AG09309 (cell line): ENCODE data around the gene HESX1.

Experiments
- DNase-seq: peaks from one replicate; pipeline ENCODE4 v3.0.0-alpha.2; 2010; ENCODE audit warnings: low read depth
- H3K4me3 ChIP-seq: 2 replicates; pipeline ENCODE4 v1.5.1; 2011; ENCODE audit warnings: mild to moderate bottlenecking, low read depth, low read length, moderate library complexity; ENCODE audit not compliant: control insufficient read depth
- TF ChIP-seq, protein P1 (sequence below): IDR thresholded peaks from 2 replicates; pipeline ENCODE4 v1.5.1; 2011; ENCODE audit warnings: mild to moderate bottlenecking, low read depth, low read length, inconsistent platforms; ENCODE audit not compliant: insufficient read depth, control insufficient read depth; ENCODE audit errors: missing control alignments

HESX1 gene

DNA sequence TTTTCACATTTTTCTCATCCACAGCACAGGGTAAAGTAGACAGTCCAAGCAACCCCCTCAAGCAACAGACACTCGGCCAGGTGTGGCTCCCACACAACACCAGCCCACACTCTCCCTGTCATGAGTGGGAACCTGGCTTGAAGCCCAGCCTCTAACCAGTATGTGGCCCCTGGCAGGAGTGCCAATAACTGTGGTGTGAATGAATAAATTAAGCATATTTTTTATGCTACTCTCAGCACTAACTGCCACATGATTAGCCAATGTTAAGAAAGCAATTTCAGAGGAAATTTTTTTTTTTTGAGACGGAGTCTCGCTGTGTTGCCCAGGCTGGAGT, 44.5 kb downstream of the HESX1 start:
- TF ChIP-seq, protein P1, sequence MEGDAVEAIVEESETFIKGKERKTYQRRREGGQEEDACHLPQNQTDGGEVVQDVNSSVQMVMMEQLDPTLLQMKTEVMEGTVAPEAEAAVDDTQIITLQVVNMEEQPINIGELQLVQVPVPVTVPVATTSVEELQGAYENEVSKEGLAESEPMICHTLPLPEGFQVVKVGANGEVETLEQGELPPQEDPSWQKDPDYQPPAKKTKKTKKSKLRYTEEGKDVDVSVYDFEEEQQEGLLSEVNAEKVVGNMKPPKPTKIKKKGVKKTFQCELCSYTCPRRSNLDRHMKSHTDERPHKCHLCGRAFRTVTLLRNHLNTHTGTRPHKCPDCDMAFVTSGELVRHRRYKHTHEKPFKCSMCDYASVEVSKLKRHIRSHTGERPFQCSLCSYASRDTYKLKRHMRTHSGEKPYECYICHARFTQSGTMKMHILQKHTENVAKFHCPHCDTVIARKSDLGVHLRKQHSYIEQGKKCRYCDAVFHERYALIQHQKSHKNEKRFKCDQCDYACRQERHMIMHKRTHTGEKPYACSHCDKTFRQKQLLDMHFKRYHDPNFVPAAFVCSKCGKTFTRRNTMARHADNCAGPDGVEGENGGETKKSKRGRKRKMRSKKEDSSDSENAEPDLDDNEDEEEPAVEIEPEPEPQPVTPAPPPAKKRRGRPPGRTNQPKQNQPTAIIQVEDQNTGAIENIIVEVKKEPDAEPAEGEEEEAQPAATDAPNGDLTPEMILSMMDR: no peak
- H3K4me3 ChIP-seq: no peak overlapping the region
- no peak for DNase-seq

DNA sequence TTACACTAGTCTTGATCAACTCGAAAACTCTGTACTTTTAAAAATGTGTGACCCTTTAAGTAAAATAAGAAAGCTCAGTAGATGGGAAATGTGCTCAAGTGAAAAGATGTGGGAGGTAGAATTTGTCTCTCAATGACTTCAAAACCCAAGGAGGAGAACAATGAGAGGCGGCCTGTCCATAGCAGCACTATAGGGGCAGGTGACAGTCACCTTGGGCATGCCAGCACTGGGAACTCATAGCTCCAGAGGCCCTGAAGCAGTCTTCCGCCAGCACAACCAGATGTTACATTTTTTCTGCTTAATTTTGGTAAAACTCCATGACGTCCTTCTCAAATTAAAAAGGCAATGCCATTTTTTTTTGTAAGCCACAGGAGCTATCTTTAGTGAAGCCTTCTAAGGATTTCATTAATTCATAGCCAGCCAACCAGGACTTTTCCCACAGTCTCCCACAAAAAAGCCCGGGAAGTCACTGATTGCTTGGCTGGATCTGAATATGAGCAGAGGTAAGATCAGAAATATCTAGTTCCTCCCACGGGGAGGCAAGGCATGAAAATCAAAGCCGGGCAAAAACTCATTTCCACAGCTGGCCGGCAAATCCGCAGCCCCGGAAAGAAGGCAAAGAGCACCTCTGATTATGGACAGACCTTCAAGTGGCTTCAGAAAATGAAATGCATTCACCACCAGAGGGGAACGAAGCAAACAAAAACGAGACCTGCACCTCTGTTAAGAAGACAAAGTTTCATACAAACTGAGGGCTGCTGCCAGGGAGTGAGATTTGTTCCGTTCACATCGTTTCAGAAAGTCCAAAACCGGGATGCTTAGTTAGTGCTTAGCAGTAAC, 45.1 kb downstream of the HESX1 start:
- TF ChIP-seq, protein P1: no peak
- DNase-seq: no peak
- H3K4me3 ChIP-seq: no peak overlapping the region

DNA sequence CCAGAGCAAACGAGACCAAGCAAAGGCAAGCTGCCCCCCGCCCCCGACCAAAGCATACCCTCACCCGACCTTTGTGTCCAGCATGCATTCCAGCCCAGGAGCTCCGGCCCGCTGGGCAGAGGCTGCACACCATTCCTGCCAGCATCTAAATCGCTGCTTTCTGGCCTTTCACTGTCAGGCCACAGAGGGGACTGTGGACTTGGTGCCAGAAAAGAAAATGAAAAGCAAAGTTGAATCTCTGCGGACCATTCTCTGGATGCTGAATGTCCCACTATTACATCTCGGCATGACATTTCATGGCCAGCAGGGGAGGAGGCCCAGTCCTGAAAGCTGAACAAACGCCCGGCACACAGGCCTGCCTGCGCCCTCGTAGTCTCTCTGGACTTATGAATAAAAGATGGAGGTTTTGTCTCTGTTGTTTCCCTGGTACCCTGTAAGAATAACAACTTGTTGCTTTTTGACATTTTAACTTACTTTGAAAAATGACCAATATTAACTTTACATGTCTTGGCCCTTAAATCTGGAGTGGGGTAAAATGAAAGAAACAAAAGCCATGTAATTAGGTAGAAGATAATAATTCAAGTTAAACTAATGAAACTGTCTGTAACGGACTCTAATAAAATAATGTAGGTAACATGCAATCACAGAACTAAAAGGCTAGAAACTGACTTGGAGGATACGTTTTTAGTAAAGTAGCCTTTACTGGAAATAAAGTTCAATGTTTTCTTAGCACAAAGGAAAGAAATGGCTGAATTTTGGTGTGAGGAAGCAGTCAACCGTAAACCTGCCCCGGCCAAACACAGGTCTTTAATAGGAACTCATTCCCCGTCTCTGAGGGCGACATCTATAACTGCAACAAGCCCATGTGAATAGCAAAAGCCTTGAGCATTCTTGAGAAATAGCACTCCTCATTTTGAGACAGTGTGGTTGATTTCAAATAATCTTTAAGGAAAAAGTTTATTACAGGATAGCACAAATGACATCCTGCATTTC, 47.3 kb downstream of the HESX1 start:
- H3K4me3 ChIP-seq: no peak overlapping the region
- DNase-seq: no peak
- TF ChIP-seq, protein P1: no peak

DNA sequence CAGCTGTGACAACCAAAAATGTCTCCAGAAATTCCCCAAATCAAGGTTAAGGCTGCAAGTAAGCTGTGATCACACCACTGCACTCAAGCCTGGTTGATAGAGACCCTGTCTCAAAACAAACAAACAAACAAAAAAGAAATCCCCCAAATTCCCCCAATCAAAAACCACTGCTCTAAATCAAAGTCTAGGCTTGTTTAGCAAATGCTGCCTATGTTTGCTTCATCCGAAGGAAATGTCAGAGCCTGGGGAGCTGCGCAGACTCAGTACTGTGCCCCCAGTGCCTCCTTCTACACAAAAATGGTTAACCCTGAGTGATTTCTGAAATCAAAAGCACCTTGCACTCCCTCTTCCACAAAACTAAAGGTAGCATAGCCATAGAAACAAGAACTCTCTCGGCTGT, 48.0 kb downstream of the HESX1 start:
- no peak for DNase-seq
- no peak overlapping the region for H3K4me3 ChIP-seq
- TF ChIP-seq, protein P1: no peak

GRCh38 chr3:57151021-57151449, 48.7 kb downstream of the HESX1 start:
- no peak overlapping the region for H3K4me3 ChIP-seq
- no peak for DNase-seq
- TF ChIP-seq, protein P1: no peak

GRCh38 chr3:57150113-57150581, 49.6 kb downstream of the HESX1 start:
- no peak for DNase-seq
- H3K4me3 ChIP-seq: no peak overlapping the region
- TF ChIP-seq, protein P1: no peak
